Measurements from ENCODE around the gene HAS3.

DNA sequence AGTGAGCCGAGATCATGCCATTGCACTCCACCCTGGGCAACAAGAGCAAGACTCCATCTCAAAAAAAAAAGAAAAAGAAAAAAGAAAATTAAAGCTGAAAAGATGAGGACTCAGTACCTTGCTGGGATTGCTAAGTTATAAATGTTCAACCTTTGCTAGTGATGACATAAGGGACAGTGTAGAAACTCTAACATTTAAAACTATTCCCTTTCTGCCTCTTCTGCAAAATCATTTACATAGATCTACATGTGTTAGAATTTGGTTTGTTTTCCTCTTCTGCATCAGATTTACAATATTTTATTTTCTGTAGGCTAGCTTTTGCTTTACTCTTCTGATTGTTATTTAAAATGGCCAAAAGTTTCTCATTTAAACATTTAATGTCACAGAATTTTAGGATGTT, 49.5 kb upstream of the HAS3 start:
- no peak for TF ChIP-seq CTCF (IDR thresholded peaks at IDR 0.05)
- no peak for TF ChIP-seq POLR2A (IDR thresholded peaks at IDR 0.05)
